SK-N-SH (cell line): ENCODE measurements around the gene OR52D1. TPM values are rescaled to one million over a fixed set of nuclear protein-coding genes. Genes with fewer than 3 reads are reported as not detected.

Source experiments
- CTCF ChIA-PET: fragments of 300-600, 350-600 bp; formaldehyde crosslinking; extraction: SDS; loops from one replicate; lab custom pipeline; 2021; lab: Yijun Ruan, JAX
- POLR2A ChIA-PET: fragments of 350-600 bp; sonication (Branson Sonifier 250); formaldehyde crosslinking; extraction: SDS; loops from one replicate; lab custom pipeline; 2020; ENCODE audit warnings: antibody characterized with exemption, inconsistent platforms; lab: Yijun Ruan, JAX
- DNase-seq: peaks from one replicate; pipeline ENCODE4 v3.0.0; 2012
- H2AFZ ChIP-seq: fragments of 200-600 bp; sonication (generic); 2 replicates; pipeline ENCODE4 v1.8.1; 2016; ENCODE audit warnings: antibody characterized with exemption, mild to moderate bottlenecking, low read depth
- H3F3A ChIP-seq: fragments of 200-600 bp; sonication (generic); replicated peaks from 2 replicates; pipeline ENCODE3; 2016; ENCODE audit warnings: antibody characterized with exemption, mild to moderate bottlenecking; ENCODE audit not compliant: insufficient read depth
- H3K27ac ChIP-seq, 2 experiments: fragments of 200-500 bp in 1 of 2; fragments of 200-600 bp in 1 of 2; sonication (Bioruptor generic) in 1 of 2; sonication (generic), shearing (Covaris generic) in 1 of 2; 2 replicates each; pipeline versions ENCODE4 v1.5.1 to v1.6.1; 2014 to 2016; ENCODE audit warnings: low read depth in 2 of 2, inconsistent platforms in 1 of 2, low read length in 1 of 2, mild to moderate bottlenecking in 1 of 2, mixed read lengths in 1 of 2
- H3K27me3 ChIP-seq: fragments of 200-600 bp; sonication (generic), shearing (Covaris generic); 2 replicates; pipeline ENCODE4 v1.6.1; 2016; ENCODE audit warnings: mixed run types; ENCODE audit not compliant: insufficient read depth
- H3K36me3 ChIP-seq, 2 experiments: fragments of 200-500 bp in 1 of 2; fragments of 200-600 bp in 1 of 2; sonication (Bioruptor generic) in 1 of 2; sonication (generic) in 1 of 2; replicated peaks in 1 of 2; 2 replicates each; pipeline versions ENCODE3 to v1.5.1; 2014 to 2016; ENCODE audit warnings: low read length in 1 of 2, mild to moderate bottlenecking in 1 of 2; ENCODE audit not compliant: insufficient read depth in 2 of 2, control insufficient read depth in 1 of 2
- H3K4me1 ChIP-seq, 2 experiments: fragments of 200-500 bp in 1 of 2; fragments of 200-600 bp in 1 of 2; sonication (Bioruptor generic) in 1 of 2; sonication (generic), shearing (Covaris generic) in 1 of 2; 2 replicates each; pipeline versions ENCODE4 v1.5.1 to v1.6.1; 2014 to 2016; ENCODE audit warnings: low read depth in 1 of 2, low read length in 1 of 2, mixed run types in 1 of 2; ENCODE audit not compliant: insufficient read depth in 2 of 2, control insufficient read depth in 1 of 2
- H3K4me2 ChIP-seq: fragments of 200-600 bp; sonication (generic), shearing (Covaris generic); 2 replicates; pipeline ENCODE4 v1.6.1; 2017; ENCODE audit warnings: mixed run types
- H3K4me3 ChIP-seq, 2 experiments: fragments of 200-500 bp in 1 of 2; fragments of 200-600 bp in 1 of 2; sonication (Bioruptor generic) in 1 of 2; sonication (generic), shearing (Covaris generic) in 1 of 2; 2 replicates each; pipeline versions ENCODE4 v1.5.1 to v1.8.1; 2014 to 2016; ENCODE audit warnings: low read depth in 2 of 2, inconsistent platforms in 1 of 2, low read length in 1 of 2, mild to moderate bottlenecking in 1 of 2, mixed read lengths in 1 of 2, moderate library complexity in 1 of 2
- H3K79me2 ChIP-seq: fragments of 200-600 bp; sonication (generic); 2 replicates; pipeline ENCODE4 v1.8.1; 2017; ENCODE audit warnings: mild to moderate bottlenecking; ENCODE audit not compliant: insufficient read depth
- H3K9ac ChIP-seq: fragments of 200-600 bp; sonication (generic); 2 replicates; pipeline ENCODE4 v1.6.1; 2017; ENCODE audit warnings: mixed run types
- H3K9me2 ChIP-seq: fragments of 200-600 bp; sonication (generic); 2 replicates; pipeline ENCODE4 v1.6.1; 2017; ENCODE audit warnings: mixed run types
- H3K9me3 ChIP-seq: fragments of 200-600 bp; sonication (generic); 2 replicates; pipeline ENCODE4 v1.6.1; 2017; ENCODE audit warnings: mixed run types, mild to moderate bottlenecking, moderate library complexity
- H4K20me1 ChIP-seq: fragments of 200-600 bp; sonication (generic); 2 replicates; pipeline ENCODE4 v1.6.1; 2017; ENCODE audit warnings: mild to moderate bottlenecking, mixed run types; ENCODE audit not compliant: insufficient read depth
- ELF1 ChIP-seq: IDR thresholded peaks from 2 replicates; pipeline ENCODE4 v1.4.0; 2012
- EP300 ChIP-seq, 2 experiments: IDR thresholded peaks; 2 replicates each; pipeline versions ENCODE4 v1.4.0 to v1.6.1; 2012; ENCODE audit warnings: borderline replicate concordance in 1 of 2, low read depth in 1 of 2, low read length in 1 of 2
- FOSL2 ChIP-seq: IDR thresholded peaks from 2 replicates; pipeline ENCODE4 v1.4.0; 2012; ENCODE audit warnings: low read depth, mild to moderate bottlenecking, moderate library complexity, borderline replicate concordance
- FOXJ3 ChIP-seq: sonication (generic); formaldehyde crosslinking; IDR thresholded peaks from 2 replicates; pipeline ENCODE4 v1.5.1; 2020; ENCODE audit warnings: mild to moderate bottlenecking, missing genetic modification reagents
- GABPA ChIP-seq: IDR thresholded peaks from 2 replicates; pipeline ENCODE4 v1.4.0; 2012; ENCODE audit warnings: low read depth, mild to moderate bottlenecking
- JUND ChIP-seq: IDR thresholded peaks from 2 replicates; pipeline ENCODE4 v1.4.0; 2012
- MEF2A ChIP-seq: IDR thresholded peaks from 2 replicates; pipeline ENCODE4 v1.4.0; 2012; ENCODE audit warnings: low read depth, borderline replicate concordance
- NFIC ChIP-seq: IDR thresholded peaks from 2 replicates; pipeline ENCODE4 v1.4.0; 2012; ENCODE audit warnings: borderline replicate concordance
- NRF1 ChIP-seq: IDR thresholded peaks from 2 replicates; pipeline ENCODE4 v1.6.1; 2012; ENCODE audit warnings: low read depth, mild to moderate bottlenecking, low read length
- POLR2AphosphoS5 ChIP-seq: IDR thresholded peaks from 2 replicates; pipeline ENCODE4 v1.6.1; 2012; ENCODE audit warnings: low read depth, low read length
- RAD21 ChIP-seq: IDR thresholded peaks from 2 replicates; pipeline ENCODE4 v1.6.1; 2012; ENCODE audit warnings: mild to moderate bottlenecking, low read length
- RCOR1 ChIP-seq: fragments of 150-350 bp; IDR thresholded peaks from 2 replicates; pipeline ENCODE4 v1.6.1; 2017; ENCODE audit warnings: antibody characterized with exemption, low read length
- WGBS: methylation state at CpG from one replicate; pipeline ENCODE4 v1.1.6; 2017; ENCODE audit warnings: low lambda C conversion rate; 5-methylcytosine and 5-hydroxymethylcytosine counted together
- polyA plus RNA-seq, 3 experiments: library from polyadenylated mRNA; depleted of rRNA; stranded (reverse); fragments of >200 nt; gene quantifications; 2 replicates each; pipeline ENCODE4 v1.2.3, GENCODE V29; 2012
- TF ChIP-seq, protein P1 (sequence below): fragments of 200-600 bp; sonication (generic); IDR thresholded peaks from 2 replicates; pipeline ENCODE4 v1.6.1; 2017; ENCODE audit warnings: antibody characterized with exemption, mild to moderate bottlenecking, moderate library complexity
- TF ChIP-seq, protein P2 (sequence below): IDR thresholded peaks from 2 replicates; pipeline ENCODE4; 2012
- TF ChIP-seq, protein P3 (sequence below): IDR thresholded peaks from 2 replicates; pipeline ENCODE4 v1.4.0; 2012; ENCODE audit warnings: low read depth, borderline replicate concordance

The OR52D1 gene
- polyA plus RNA-seq, 1 of the 3 experiments (the other 2 are of a cell fraction): not detected

DNA sequence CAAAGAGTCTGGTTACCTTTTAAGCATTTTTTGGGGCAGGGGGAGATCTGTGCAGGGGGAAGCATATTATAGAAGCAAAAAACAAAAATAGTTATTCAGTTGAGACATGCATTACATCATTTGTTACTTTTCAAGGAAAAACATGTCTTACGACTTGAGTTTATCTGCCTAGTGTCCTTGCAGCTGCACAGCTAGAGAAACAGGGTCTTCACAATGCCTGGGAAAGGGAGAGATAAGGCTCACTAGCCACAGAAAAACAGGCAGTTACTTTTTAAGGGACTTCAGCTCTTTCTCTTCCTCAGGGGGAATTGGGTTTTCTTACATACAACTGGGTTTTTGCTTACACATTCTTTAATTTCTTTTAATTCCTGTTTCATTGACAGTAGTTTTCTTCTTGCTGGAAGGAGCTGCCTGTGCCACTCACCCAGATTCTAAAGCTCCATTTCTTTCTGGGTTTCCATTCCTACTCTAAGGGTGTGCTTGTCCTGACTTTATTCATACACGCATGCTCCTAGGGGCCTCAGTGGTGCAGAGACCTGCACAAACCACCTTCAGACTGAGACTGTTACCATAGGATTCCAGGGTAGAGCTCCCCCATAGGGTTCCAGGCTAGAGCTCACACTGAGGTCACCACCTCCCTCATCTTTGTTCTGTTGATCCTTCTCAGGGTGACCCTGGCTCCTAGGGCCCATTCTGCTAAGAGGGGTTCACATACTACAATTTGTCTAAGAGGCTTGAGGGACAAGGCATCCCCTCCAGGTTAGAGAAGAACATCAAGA is 42.8 kb downstream of the OR52D1 start:
- no peak for DNase-seq
- CTCF ChIA-PET: no interaction called here
- no peaks in the 10 kb centered on the region for H4K20me1 ChIP-seq
- H3F3A ChIP-seq: no peaks in the 10 kb centered on the region
- H3K27me3 ChIP-seq: peaks cover 9% of the 10 kb centered on the region
- no peaks in the 10 kb centered on the region for H3K9me2 ChIP-seq
- H3K79me2 ChIP-seq: no peaks in the 10 kb centered on the region
- no peaks in the 10 kb centered on the region for H3K4me1 ChIP-seq
- H3K27ac ChIP-seq: no peak overlapping the region
- 16% methylated on average over 2 of the region's 2 CpGs for WGBS
- H3K9me3 ChIP-seq: no peaks in the 10 kb centered on the region
- no peaks in the 10 kb centered on the region for H3K36me3 ChIP-seq
- TF ChIP-seq, protein P1, sequence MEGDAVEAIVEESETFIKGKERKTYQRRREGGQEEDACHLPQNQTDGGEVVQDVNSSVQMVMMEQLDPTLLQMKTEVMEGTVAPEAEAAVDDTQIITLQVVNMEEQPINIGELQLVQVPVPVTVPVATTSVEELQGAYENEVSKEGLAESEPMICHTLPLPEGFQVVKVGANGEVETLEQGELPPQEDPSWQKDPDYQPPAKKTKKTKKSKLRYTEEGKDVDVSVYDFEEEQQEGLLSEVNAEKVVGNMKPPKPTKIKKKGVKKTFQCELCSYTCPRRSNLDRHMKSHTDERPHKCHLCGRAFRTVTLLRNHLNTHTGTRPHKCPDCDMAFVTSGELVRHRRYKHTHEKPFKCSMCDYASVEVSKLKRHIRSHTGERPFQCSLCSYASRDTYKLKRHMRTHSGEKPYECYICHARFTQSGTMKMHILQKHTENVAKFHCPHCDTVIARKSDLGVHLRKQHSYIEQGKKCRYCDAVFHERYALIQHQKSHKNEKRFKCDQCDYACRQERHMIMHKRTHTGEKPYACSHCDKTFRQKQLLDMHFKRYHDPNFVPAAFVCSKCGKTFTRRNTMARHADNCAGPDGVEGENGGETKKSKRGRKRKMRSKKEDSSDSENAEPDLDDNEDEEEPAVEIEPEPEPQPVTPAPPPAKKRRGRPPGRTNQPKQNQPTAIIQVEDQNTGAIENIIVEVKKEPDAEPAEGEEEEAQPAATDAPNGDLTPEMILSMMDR: no peak
- TF ChIP-seq RAD21 (no peak), MEF2A (no peak), FOSL2 (no peak), ELF1 (no peak), NFIC (no peak), NRF1 (no peak), JUND (no peak), FOXJ3 (no peak), RCOR1 (no peak), POLR2AphosphoS5 (no peak), EP300 (IDR thresholded peaks at IDR 0.05; ENCODE audit: borderline replicate concordance in 1 of 2, low read depth in 1 of 2, low read length in 1 of 2) (no peak), GABPA (no peak)
- TF ChIP-seq, protein P2, sequence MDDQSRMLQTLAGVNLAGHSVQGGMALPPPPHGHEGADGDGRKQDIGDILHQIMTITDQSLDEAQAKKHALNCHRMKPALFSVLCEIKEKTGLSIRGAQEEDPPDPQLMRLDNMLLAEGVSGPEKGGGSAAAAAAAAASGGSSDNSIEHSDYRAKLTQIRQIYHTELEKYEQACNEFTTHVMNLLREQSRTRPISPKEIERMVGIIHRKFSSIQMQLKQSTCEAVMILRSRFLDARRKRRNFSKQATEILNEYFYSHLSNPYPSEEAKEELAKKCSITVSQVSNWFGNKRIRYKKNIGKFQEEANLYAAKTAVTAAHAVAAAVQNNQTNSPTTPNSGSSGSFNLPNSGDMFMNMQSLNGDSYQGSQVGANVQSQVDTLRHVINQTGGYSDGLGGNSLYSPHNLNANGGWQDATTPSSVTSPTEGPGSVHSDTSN: no peak
- TF ChIP-seq, protein P3, sequence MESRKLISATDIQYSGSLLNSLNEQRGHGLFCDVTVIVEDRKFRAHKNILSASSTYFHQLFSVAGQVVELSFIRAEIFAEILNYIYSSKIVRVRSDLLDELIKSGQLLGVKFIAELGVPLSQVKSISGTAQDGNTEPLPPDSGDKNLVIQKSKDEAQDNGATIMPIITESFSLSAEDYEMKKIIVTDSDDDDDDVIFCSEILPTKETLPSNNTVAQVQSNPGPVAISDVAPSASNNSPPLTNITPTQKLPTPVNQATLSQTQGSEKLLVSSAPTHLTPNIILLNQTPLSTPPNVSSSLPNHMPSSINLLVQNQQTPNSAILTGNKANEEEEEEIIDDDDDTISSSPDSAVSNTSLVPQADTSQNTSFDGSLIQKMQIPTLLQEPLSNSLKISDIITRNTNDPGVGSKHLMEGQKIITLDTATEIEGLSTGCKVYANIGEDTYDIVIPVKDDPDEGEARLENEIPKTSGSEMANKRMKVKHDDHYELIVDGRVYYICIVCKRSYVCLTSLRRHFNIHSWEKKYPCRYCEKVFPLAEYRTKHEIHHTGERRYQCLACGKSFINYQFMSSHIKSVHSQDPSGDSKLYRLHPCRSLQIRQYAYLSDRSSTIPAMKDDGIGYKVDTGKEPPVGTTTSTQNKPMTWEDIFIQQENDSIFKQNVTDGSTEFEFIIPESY: no peak
- no peak overlapping the region for H3K4me2 ChIP-seq
- no peak overlapping the region for H3K4me3 ChIP-seq
- no peak overlapping the region for H3K9ac ChIP-seq
- POLR2A ChIA-PET: no interaction called here
- H2AFZ ChIP-seq: no peak overlapping the region
